Neural cell (in vitro differentiated cells): ENCODE measurements around the gene SBNO1. TPM values are rescaled to one million over a fixed set of nuclear protein-coding genes. Genes with fewer than 3 reads are reported as not detected.

ENCODE experiments used
- H2AFZ ChIP-seq: fragments of 200-600, 300-800 bp; sonication (generic), shearing (Covaris generic); 2 replicates; pipeline ENCODE4 v1.6.0; 2014; ENCODE audit warnings: low read depth, mild to moderate bottlenecking, antibody characterized with exemption, low read length, moderate library complexity
- H3F3A ChIP-seq: fragments of 200-600 bp; shearing (Covaris generic); 2 replicates; pipeline ENCODE4 v1.6.1; 2016; ENCODE audit warnings: mild to moderate bottlenecking, moderate library complexity, mixed read lengths, antibody characterized with exemption, low read length; ENCODE audit not compliant: insufficient read depth, poor library complexity, severe bottlenecking
- H3K27ac ChIP-seq: fragments of 200-600, 300-800 bp; sonication (generic), shearing (Covaris generic); 2 replicates; pipeline ENCODE4 v1.5.1; 2014; ENCODE audit warnings: mild to moderate bottlenecking, low read length, moderate library complexity
- H3K27me3 ChIP-seq: fragments of 300-800, 200-600 bp; sonication (generic), shearing (Covaris generic); 2 replicates; pipeline ENCODE4 v1.6.0; 2014; ENCODE audit warnings: mild to moderate bottlenecking, low read depth, low read length, moderate library complexity; ENCODE audit not compliant: insufficient read depth
- H3K36me3 ChIP-seq: fragments of 300-800, 200-600 bp; sonication (generic), shearing (Covaris generic); 2 replicates; pipeline ENCODE4 v1.5.1; 2014; ENCODE audit warnings: mild to moderate bottlenecking, antibody characterized with exemption, low read length, moderate library complexity; ENCODE audit not compliant: insufficient read depth
- H3K4me2 ChIP-seq: fragments of 300-800, 200-600 bp; sonication (generic), shearing (Covaris generic); 2 replicates; pipeline ENCODE4 v1.6.0; 2014; ENCODE audit warnings: mild to moderate bottlenecking, low read length
- H3K4me3 ChIP-seq: fragments of 300-800, 200-600 bp; sonication (generic), shearing (Covaris generic); 2 replicates; pipeline ENCODE4 v1.5.1; 2014; ENCODE audit warnings: mild to moderate bottlenecking, low read length, moderate library complexity
- H3K79me2 ChIP-seq: fragments of 200-600 bp; shearing (Covaris generic); replicated peaks from 2 replicates; pipeline ENCODE4 v1.6.0; 2014; ENCODE audit warnings: mild to moderate bottlenecking, low read length, moderate library complexity; ENCODE audit not compliant: insufficient read depth
- H3K9ac ChIP-seq: fragments of 300-800, 200-600 bp; sonication (generic), shearing (Covaris generic); 2 replicates; pipeline ENCODE4 v1.6.1; 2016; ENCODE audit warnings: mild to moderate bottlenecking, low read length, mixed read lengths
- H3K9me2 ChIP-seq: fragments of 200-600 bp; shearing (Covaris generic); 2 replicates; pipeline ENCODE4 v1.6.1; 2016; ENCODE audit warnings: mild to moderate bottlenecking, low read length, mixed read lengths; ENCODE audit not compliant: insufficient read depth
- H3K9me3 ChIP-seq: fragments of 200-600, 300-800 bp; sonication (generic), shearing (Covaris generic); 2 replicates; pipeline ENCODE4 v1.6.1; 2016; ENCODE audit warnings: mild to moderate bottlenecking, mixed run types, low read length, moderate library complexity, mixed read lengths
- H4K20me1 ChIP-seq: fragments of 200-600 bp; shearing (Covaris generic); 2 replicates; pipeline ENCODE4 v1.6.1; 2016; ENCODE audit warnings: mild to moderate bottlenecking, mixed run types; ENCODE audit not compliant: insufficient read depth
- EP300 ChIP-seq: fragments of 450-650 bp; conservative IDR thresholded peaks from 2 replicates; pipeline ENCODE4 v1.6.1; 2014; ENCODE audit warnings: antibody characterized with exemption, mild to moderate bottlenecking, moderate library complexity; ENCODE audit not compliant: poor library complexity, severe bottlenecking
- EZH2 ChIP-seq: fragments of 200-600, 300-800 bp; shearing (Covaris generic), sonication (generic); IDR thresholded peaks from 2 replicates; pipeline ENCODE4 v1.6.1; 2014; ENCODE audit warnings: antibody characterized with exemption, low read length, borderline replicate concordance, mild to moderate bottlenecking; ENCODE audit not compliant: insufficient read depth, poor library complexity, severe bottlenecking
- MXI1 ChIP-seq: fragments of 450-650 bp; conservative IDR thresholded peaks from 2 replicates; pipeline ENCODE4 v1.6.1; 2014; ENCODE audit warnings: antibody characterized with exemption, mild to moderate bottlenecking; ENCODE audit not compliant: poor library complexity, severe bottlenecking
- POLR2AphosphoS5 ChIP-seq: IDR thresholded peaks from 2 replicates; pipeline ENCODE4 v1.6.1; 2012
- RAD21 ChIP-seq: fragments of 450-650 bp; conservative IDR thresholded peaks from 2 replicates; pipeline ENCODE4 v1.6.1; 2014; ENCODE audit warnings: antibody characterized with exemption, mild to moderate bottlenecking, moderate library complexity
- REST ChIP-seq: IDR thresholded peaks from 2 replicates; pipeline ENCODE4 v1.6.1; 2012; ENCODE audit warnings: borderline replicate concordance
- SMC3 ChIP-seq: fragments of 450-650 bp; conservative IDR thresholded peaks from 2 replicates; pipeline ENCODE4 v1.6.1; 2014; ENCODE audit warnings: antibody characterized with exemption, mild to moderate bottlenecking, moderate library complexity; ENCODE audit not compliant: poor library complexity
- TAF1 ChIP-seq: IDR thresholded peaks from 2 replicates; pipeline ENCODE4 v1.6.1; 2012; ENCODE audit warnings: low read depth
- polyA plus RNA-seq: library from polyadenylated mRNA; depleted of rRNA; stranded (reverse); fragments of >200 nt; gene quantifications from 2 replicates; pipeline ENCODE4 v1.2.3, GENCODE V29; 2014
- TF ChIP-seq, protein P1 (sequence below): fragments of 450-650 bp; IDR thresholded peaks from 2 replicates; pipeline ENCODE4 v1.5.1; 2014; ENCODE audit warnings: antibody characterized with exemption, mild to moderate bottlenecking, moderate library complexity; ENCODE audit not compliant: poor library complexity, severe bottlenecking

SBNO1 gene
- polyA plus RNA-seq, 1 donor from 2014 or later = 17.9 TPM

- Histone ChIP-seq H3K4me3 (no peak overlapping the region), H4K20me1 (no peaks in the 10 kb centered on the region), H2AFZ (no peak overlapping the region), H3K27me3 (no peaks in the 10 kb centered on the region), H3K9me3 (no peaks in the 10 kb centered on the region), H3K27ac (no peak overlapping the region), H3K79me2 (no peaks in the 10 kb centered on the region), H3K9ac (no peak overlapping the region), H3K9me2 (no peaks in the 10 kb centered on the region), H3F3A (no peaks in the 10 kb centered on the region), H3K36me3 (no peaks in the 10 kb centered on the region), H3K4me2 (no peak overlapping the region)
- TF ChIP-seq EZH2 (no peak), REST (no peak), SMC3 (no peak), RAD21 (no peak), POLR2AphosphoS5 (no peak), EP300 (no peak), TAF1 (no peak), MXI1 (no peak)
- TF ChIP-seq, protein P1, sequence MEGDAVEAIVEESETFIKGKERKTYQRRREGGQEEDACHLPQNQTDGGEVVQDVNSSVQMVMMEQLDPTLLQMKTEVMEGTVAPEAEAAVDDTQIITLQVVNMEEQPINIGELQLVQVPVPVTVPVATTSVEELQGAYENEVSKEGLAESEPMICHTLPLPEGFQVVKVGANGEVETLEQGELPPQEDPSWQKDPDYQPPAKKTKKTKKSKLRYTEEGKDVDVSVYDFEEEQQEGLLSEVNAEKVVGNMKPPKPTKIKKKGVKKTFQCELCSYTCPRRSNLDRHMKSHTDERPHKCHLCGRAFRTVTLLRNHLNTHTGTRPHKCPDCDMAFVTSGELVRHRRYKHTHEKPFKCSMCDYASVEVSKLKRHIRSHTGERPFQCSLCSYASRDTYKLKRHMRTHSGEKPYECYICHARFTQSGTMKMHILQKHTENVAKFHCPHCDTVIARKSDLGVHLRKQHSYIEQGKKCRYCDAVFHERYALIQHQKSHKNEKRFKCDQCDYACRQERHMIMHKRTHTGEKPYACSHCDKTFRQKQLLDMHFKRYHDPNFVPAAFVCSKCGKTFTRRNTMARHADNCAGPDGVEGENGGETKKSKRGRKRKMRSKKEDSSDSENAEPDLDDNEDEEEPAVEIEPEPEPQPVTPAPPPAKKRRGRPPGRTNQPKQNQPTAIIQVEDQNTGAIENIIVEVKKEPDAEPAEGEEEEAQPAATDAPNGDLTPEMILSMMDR = no peak
Observed at GRCh38 chr12:123245678-123246077, 119.0 kb downstream of the SBNO1 start.

DNA sequence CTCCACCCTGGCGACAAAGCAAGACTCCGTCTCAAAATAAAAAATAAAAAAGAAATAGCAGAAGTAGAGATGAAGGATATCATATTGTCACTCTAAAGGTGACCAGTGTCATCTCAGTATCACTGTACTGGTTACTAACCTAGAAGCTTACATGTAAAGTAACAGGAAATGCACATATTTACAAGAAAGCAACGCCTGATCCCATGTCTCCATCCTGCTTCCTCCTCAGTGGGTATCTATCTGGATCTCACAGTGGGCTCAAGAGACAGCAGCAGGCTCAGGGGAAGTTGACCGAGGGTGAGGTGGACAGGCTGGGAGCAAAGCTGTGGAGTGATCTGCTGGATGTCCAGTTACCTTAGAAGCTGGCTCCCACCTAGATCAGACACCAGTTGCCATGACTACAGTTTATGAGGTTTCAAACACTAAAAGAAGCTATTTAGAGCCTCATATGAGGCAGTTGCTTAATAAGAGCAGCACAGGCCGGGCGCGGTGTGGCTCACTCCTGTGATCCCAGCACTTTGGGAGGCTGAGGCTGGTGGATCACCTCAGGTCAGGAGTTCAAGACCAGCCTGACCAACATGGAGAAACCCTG, 120.9 kb downstream of the SBNO1 start:
- no peaks in the 10 kb centered on the region for H3K79me2 ChIP-seq
- H3K9ac ChIP-seq = no peak overlapping the region
- H3K4me2 ChIP-seq = no peak overlapping the region
- H4K20me1 ChIP-seq = no peaks in the 10 kb centered on the region
- H3K9me2 ChIP-seq = no peaks in the 10 kb centered on the region
- no peak overlapping the region for H3K4me3 ChIP-seq
- no peaks in the 10 kb centered on the region for H3K36me3 ChIP-seq
- no peaks in the 10 kb centered on the region for H3K27me3 ChIP-seq
- TF ChIP-seq, protein P1 = no peak
- TF ChIP-seq EP300 (no peak), EZH2 (no peak), POLR2AphosphoS5 (no peak), MXI1 (no peak), REST (no peak), RAD21 (no peak), TAF1 (no peak), SMC3 (no peak)
- H3F3A ChIP-seq = no peaks in the 10 kb centered on the region
- H3K27ac ChIP-seq = no peak overlapping the region
- no peaks in the 10 kb centered on the region for H3K9me3 ChIP-seq
- H2AFZ ChIP-seq = no peak overlapping the region
